ENCODE measurements around the gene TTC27. TPM values are rescaled to one million over a fixed set of nuclear protein-coding genes. Genes with fewer than 3 reads are reported as not detected.

TTC27 gene
- total and polyA plus RNA-seq, 10 of the 15 experiments (the other 5 are each of a cell fraction or from before 2014, with no cell fraction given): 20.4 to 34.9 (median 26.0) TPM

- TF ChIP-seq, protein P1, sequence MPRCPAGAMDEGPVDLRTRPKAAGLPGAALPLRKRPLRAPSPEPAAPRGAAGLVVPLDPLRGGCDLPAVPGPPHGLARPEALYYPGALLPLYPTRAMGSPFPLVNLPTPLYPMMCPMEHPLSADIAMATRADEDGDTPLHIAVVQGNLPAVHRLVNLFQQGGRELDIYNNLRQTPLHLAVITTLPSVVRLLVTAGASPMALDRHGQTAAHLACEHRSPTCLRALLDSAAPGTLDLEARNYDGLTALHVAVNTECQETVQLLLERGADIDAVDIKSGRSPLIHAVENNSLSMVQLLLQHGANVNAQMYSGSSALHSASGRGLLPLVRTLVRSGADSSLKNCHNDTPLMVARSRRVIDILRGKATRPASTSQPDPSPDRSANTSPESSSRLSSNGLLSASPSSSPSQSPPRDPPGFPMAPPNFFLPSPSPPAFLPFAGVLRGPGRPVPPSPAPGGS (IDR thresholded peaks at IDR 0.05; ENCODE audit: borderline replicate concordance, insufficient read depth, low read depth, low read length, poor library complexity, severe bottlenecking): peak; percentile 34
- peak; percentile 44; the same call in 1 of the 2 replicates for TF ChIP-seq NFIC (IDR thresholded peaks at IDR 0.05; ENCODE audit: low read depth, low read length)
- no peak for TF ChIP-seq SIN3A (IDR thresholded peaks at IDR 0.05; ENCODE audit: low read depth, low read length)
- no peak for TF ChIP-seq IRF5 (IDR thresholded peaks at IDR 0.05; ENCODE audit: borderline replicate concordance)
- TF ChIP-seq HDAC2 (IDR thresholded peaks at IDR 0.05): no peak
- TF ChIP-seq RELB (IDR thresholded peaks at IDR 0.05; ENCODE audit: low read depth): 0 out of 2 replicates have a peak, but pooled peaks have one; percentile 42
- TF ChIP-seq SPI1 (IDR thresholded peaks at IDR 0.05; ENCODE audit: borderline replicate concordance, insufficient read depth, low read depth, low read length): 0 out of 2 replicates have a peak, but pooled peaks have one; percentile 11
- TF ChIP-seq, protein P2, sequence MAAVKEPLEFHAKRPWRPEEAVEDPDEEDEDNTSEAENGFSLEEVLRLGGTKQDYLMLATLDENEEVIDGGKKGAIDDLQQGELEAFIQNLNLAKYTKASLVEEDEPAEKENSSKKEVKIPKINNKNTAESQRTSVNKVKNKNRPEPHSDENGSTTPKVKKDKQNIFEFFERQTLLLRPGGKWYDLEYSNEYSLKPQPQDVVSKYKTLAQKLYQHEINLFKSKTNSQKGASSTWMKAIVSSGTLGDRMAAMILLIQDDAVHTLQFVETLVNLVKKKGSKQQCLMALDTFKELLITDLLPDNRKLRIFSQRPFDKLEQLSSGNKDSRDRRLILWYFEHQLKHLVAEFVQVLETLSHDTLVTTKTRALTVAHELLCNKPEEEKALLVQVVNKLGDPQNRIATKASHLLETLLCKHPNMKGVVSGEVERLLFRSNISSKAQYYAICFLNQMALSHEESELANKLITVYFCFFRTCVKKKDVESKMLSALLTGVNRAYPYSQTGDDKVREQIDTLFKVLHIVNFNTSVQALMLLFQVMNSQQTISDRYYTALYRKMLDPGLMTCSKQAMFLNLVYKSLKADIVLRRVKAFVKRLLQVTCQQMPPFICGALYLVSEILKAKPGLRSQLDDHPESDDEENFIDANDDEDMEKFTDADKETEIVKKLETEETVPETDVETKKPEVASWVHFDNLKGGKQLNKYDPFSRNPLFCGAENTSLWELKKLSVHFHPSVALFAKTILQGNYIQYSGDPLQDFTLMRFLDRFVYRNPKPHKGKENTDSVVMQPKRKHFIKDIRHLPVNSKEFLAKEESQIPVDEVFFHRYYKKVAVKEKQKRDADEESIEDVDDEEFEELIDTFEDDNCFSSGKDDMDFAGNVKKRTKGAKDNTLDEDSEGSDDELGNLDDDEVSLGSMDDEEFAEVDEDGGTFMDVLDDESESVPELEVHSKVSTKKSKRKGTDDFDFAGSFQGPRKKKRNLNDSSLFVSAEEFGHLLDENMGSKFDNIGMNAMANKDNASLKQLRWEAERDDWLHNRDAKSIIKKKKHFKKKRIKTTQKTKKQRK (IDR thresholded peaks at IDR 0.05; ENCODE audit: low read depth, low read length): no peak
- TF ChIP-seq NR2F1 (conservative IDR thresholded peaks at IDR 0.05): peak; percentile 32; the same call in 1 of the 2 replicates
- TF ChIP-seq DPF2 (IDR thresholded peaks at IDR 0.05): no peak
- peak; percentile 34; the same call in 1 of the 2 replicates for TF ChIP-seq ATF2 (IDR thresholded peaks at IDR 0.05; ENCODE audit: low read length)
- no peak for TF ChIP-seq CEBPB (IDR thresholded peaks at IDR 0.05; ENCODE audit: borderline replicate concordance in 1 of 2, low read depth in 2 of 2, low read length in 2 of 2)
- no peak for TF ChIP-seq TARDBP (IDR thresholded peaks at IDR 0.05; ENCODE audit: borderline replicate concordance)
- no peak for TF ChIP-seq SREBF2 (IDR thresholded peaks at IDR 0.05; ENCODE audit: low read length)
- 0 out of 2 replicates have a peak, but pooled peaks have one; percentile 39 for TF ChIP-seq ZNF24 (IDR thresholded peaks at IDR 0.05)
- no peak for TF ChIP-seq RBBP5 (conservative IDR thresholded peaks at IDR 0.05)
- peak; percentile 37; the same call in 1 of the 2 replicates for TF ChIP-seq RUNX3 (IDR thresholded peaks at IDR 0.05; ENCODE audit: low read length)
Measured at GRCh38 chr2:32743480-32744236, 115.8 kb downstream of the TTC27 start (continued).
